Measurements from ENCODE around the gene HOOK2.
A peak's percentile ranks its signal among the peaks of the same experiment; 100 is the strongest.
"Not testable (repeated sequence)": the region's sequence is repeated elsewhere in the genome, so short reads cannot be mapped to it uniquely, and the experiment has no call there.

HOOK2 gene

DNA sequence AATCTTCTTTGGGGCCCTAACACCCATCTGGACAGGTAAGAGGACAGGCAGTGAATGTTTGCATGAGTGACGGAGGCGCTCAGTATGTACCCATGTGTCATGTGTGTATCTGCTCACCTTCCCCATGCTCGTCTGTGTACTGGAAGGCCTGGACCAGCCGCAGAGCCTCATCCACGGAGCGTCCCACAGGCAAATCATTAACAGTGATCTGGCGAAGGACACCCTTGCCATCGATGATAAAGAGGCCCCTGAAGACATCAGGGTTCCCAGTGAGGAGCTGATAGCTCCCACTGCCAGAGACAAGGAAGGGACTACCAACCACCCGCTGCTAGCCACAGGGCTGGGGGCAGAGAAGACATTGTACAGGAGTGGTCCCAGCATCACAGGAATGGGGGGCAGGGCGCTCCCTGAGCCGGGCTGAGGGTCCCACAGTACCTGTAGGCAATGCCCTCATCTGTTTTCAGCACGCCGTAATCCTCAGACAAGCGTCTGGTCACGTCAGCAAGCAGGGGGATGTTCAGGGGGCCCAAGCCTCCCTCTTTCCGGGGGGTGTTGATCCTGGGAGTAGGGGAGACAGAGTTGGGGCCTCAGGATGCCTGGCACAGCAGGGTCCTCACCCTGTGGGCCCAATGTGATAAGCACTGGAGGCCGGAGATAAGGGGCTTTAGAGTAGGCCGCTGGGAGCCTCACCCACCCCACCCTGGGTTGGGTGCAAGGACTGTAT is 24.6 kb upstream of the HOOK2 start:
- Histone ChIP-seq H2AFZ (ENCODE audit: low read depth, low read length) (no peak overlapping the region), H3K27me3 (ENCODE audit: insufficient read depth, low read length) (no peaks in the 10 kb centered on the region), H3K4me1 (ENCODE audit: insufficient read depth, low read length) (peaks cover 25% of the 10 kb centered on the region), H3K9me3 (ENCODE audit: low read length) (no peaks in the 10 kb centered on the region), H3K4me3 (ENCODE audit: low read length) (peak overlapping the region; percentile 90), H3K36me3 (ENCODE audit: insufficient read depth, low read length) (peaks cover 19% of the 10 kb centered on the region)

DNA sequence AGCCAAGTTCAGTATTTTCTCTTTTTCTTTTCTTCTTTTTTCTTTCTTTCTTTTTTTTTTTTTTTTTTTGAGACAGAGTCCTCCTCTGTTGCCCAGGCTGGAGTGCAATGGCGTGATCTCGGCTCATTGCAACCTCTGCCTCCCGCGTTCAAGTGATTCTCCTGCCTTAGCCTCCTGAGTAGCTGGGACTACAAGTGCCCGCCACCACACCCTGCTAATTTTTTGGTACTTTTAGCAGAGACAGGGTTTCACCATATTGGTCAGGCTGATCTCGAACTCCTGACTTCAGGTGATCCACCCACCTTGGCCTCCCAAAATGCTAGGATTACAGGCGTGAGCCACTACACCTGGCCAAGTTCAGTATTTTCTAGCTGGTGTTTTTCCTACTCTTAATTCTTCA is 22.3 kb upstream of the HOOK2 start:
- H3K36me3 ChIP-seq (ENCODE audit: insufficient read depth, low read length), result peaks cover 19% of the 10 kb centered on the region
- not testable (repeated sequence) for H3K27me3 ChIP-seq (ENCODE audit: insufficient read depth, low read length); H3K9me3 ChIP-seq (ENCODE audit: low read length); H2AFZ ChIP-seq (ENCODE audit: low read depth, low read length); H3K4me3 ChIP-seq (ENCODE audit: low read length)
- peaks cover 36% of the 10 kb centered on the region for H3K4me1 ChIP-seq (ENCODE audit: insufficient read depth, low read length)

DNA sequence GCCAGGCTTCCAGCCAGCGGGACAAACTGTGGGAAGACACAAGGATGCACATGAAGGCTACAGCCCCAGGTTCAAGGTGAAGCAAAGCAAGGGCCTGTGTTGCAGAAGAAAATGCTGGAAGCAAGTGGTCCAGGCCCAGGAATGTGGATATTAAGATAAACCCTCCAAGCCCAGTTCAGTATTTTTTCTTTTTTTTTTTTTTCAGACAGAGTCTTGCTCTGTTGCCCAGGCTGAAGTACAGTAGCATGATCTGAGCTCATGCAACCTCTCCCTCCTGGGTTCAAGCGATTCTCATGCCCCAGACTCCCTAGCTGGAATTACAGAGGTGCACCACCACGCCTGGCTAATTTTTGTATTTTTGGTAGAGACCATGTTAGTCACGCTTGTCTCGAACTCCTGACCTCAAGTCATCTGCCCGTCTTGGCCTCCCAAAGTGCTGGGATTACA is 21.8 kb upstream of the HOOK2 start:
- Histone ChIP-seq H3K36me3 (ENCODE audit: insufficient read depth, low read length) (peaks cover 19% of the 10 kb centered on the region), H3K4me3 (ENCODE audit: low read length) (no peak overlapping the region), H2AFZ (ENCODE audit: low read depth, low read length) (no peak overlapping the region), H3K9me3 (ENCODE audit: low read length) (no peaks in the 10 kb centered on the region), H3K27me3 (ENCODE audit: insufficient read depth, low read length) (no peaks in the 10 kb centered on the region), H3K4me1 (ENCODE audit: insufficient read depth, low read length) (peaks cover 32% of the 10 kb centered on the region)

DNA sequence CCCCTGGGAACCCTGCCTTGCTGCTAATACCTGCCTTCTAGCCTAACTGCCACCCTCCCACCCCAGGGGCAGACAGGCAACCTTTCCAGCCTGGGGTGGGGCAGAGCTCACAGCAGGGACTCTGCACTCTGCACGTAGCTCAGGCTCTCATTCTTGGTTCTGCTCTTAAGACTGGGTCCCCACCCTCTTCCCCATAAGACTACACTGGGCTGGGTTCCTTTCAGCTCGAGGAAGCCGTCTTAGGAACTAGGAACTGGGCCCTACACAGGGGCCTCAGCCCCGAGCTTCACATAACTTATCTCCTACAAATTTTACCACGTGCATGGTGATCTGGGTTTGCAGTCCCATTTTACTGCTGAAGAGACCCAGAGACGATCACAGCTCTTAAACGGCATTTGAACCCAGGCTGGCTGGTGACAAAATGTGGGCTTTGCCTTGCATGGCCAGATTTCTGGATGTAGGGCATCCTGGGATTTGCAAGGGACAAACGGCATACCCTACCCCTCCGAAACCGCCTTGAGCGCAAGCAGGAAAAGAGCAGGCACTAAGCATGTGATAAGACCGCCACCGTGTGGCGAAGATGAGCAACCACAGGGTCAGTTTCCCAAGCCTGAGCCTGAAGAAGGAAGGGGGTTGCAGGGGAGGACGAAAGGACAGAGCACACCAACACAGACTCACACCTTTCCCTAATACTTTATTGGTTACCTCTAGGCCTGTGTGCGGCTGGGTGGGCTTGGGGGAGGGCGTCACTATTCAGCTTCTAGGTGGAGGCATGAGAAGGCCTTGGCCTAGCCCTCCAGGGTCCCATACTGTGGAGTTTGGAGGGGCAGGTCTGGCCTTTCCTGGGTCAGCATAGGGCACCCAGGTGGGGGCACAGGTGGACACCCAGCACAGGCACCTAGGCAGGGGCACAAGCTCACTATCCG is 21.1 kb upstream of the HOOK2 start:
- H3K36me3 ChIP-seq (ENCODE audit: insufficient read depth, low read length), result peaks cover 19% of the 10 kb centered on the region
- H3K4me3 ChIP-seq (ENCODE audit: low read length), result no peak overlapping the region
- no peaks in the 10 kb centered on the region for H3K9me3 ChIP-seq (ENCODE audit: low read length)
- peaks cover 31% of the 10 kb centered on the region for H3K4me1 ChIP-seq (ENCODE audit: insufficient read depth, low read length)
- H3K27me3 ChIP-seq (ENCODE audit: insufficient read depth, low read length), result no peaks in the 10 kb centered on the region
- H2AFZ ChIP-seq (ENCODE audit: low read depth, low read length), result no peak overlapping the region

DNA sequence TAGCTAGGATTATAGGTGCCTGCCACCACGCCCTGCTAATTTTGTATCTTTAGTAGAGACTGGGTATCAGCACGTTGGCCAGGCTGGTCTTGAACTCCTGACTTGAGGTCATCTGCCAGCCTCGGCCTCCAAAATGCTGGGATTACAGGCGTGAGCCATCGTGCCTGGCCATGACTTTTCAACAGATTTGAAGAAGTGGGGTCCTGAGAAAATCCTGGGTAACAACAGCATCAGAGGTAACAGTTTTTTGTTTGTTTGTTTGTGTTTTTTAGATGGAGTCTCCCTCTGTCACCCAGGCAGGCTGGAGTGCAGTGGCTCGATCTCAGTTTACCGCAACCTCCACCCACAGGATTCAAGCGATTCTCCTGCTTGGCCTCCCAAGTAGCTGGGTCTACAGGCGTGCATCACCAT is 19.6 kb upstream of the HOOK2 start:
- peaks cover 11% of the 10 kb centered on the region for H3K36me3 ChIP-seq (ENCODE audit: insufficient read depth, low read length)
- H3K4me1 ChIP-seq (ENCODE audit: insufficient read depth, low read length), result peaks cover 30% of the 10 kb centered on the region
- no peaks in the 10 kb centered on the region for H3K9me3 ChIP-seq (ENCODE audit: low read length)
- no peaks in the 10 kb centered on the region for H3K27me3 ChIP-seq (ENCODE audit: insufficient read depth, low read length)
- no peak overlapping the region for H2AFZ ChIP-seq (ENCODE audit: low read depth, low read length)
- no peak overlapping the region for H3K4me3 ChIP-seq (ENCODE audit: low read length)

DNA sequence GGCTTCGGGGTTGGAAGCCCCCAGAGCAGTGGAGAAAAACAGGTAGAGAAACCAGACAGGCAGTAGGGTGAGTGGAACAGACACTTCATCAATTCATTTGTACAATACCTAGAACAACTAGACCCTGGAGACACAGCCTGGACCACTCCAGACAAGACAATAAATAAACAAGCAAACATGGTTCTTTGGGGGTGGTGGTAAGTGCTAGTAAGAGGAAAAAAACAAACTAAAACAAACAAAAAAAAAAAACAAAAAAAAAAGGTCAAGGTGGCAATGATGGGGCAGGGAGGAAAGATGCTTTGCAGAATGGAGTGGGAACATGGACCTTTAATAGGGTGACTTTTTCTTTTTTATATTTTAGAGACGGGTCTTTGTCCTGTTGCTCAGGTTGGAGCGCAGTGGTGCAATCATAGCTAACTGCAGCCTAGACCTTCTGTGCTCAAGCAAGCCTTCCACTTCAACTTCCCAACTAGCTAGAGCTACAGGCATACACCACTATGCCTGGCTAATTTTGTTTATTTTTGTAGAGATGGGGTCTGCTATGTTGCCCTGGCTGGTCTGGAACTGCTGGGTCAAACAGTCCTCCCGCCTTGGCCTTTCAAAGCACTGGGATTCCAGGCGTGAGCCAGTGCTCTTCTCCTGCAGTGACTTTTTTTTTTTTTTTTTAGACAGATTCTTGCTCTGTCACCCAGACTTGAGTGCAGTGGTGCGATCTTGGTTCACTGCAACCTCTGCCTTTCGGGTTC is 19.0 kb upstream of the HOOK2 start:
- Histone ChIP-seq H3K4me1 (ENCODE audit: insufficient read depth, low read length) (peaks cover 29% of the 10 kb centered on the region), H3K4me3 (ENCODE audit: low read length) (peak overlapping the region; percentile 47), H3K36me3 (ENCODE audit: insufficient read depth, low read length) (peaks cover 5% of the 10 kb centered on the region), H3K9me3 (ENCODE audit: low read length) (no peaks in the 10 kb centered on the region), H3K27me3 (ENCODE audit: insufficient read depth, low read length) (no peaks in the 10 kb centered on the region), H2AFZ (ENCODE audit: low read depth, low read length) (no peak overlapping the region)

DNA sequence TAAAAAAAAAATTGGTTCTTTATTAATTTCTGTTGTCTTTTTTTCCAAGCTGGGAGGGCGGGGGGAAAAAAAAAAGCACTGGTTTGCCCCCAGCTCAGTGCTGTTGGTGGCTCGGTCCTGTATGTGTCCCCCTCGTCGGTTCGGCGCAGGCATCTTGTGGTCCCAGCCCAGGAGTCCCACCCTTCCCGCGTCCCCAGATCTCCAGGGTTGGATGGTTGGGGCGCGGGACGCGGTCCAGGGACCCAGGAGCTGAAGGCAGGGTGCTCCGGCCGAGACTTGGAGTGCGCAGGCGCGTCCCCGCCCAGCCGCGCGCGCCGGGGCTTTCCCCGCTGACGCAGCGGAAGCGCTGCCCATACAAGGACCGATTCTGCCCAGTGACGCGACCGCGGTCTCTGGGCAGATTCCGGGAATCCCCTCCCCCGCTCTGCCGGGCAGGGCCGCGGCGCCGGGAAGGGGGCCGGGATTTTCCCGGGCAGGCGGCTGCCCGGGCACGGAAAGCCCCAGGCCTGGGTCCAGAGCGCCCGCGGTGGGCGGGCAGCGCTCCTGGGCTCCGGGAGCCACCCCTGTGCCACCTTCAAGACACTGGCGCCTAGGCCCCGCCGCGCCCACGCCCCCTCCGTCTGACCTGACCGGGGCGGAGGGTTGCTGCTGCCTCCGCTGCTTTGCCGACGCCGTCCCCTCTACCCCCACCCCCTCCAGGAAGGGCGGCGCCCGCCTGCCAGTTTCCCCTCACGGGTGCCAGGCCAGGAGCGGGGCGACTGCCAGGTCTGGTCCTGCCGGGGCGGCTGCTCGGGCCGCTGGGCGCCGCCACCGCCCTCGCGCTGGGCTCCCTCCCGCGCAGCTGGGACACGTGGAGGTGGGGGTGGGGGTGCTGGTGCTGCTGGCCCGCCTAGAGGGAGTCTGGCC is 18.2 kb upstream of the HOOK2 start:
- H3K4me1 ChIP-seq (ENCODE audit: insufficient read depth, low read length), result peaks cover 38% of the 10 kb centered on the region
- no peaks in the 10 kb centered on the region for H3K9me3 ChIP-seq (ENCODE audit: low read length)
- peak overlapping the region; percentile 47 for H3K4me3 ChIP-seq (ENCODE audit: low read length)
- H3K36me3 ChIP-seq (ENCODE audit: insufficient read depth, low read length), result peaks cover under 1% of the 10 kb centered on the region
- H2AFZ ChIP-seq (ENCODE audit: low read depth, low read length), result no peak overlapping the region
- no peaks in the 10 kb centered on the region for H3K27me3 ChIP-seq (ENCODE audit: insufficient read depth, low read length)

DNA sequence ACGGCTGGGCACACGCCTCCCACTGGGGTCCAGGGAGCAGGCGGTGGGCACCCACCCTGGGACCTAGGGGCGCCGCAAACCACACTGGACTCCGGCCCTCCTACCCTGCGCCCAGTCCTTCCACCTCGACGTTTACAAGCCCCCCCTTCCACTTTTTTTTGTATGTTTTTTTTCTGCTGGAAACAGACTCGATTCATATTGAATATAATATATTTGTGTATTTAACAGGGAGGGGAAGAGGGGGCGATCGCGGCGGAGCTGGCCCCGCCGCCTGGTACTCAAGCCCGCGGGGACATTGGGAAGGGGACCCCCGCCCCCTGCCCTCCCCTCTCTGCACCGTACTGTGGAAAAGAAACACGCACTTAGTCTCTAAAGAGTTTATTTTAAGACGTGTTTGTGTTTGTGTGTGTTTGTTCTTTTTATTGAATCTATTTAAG is 17.5 kb upstream of the HOOK2 start:
- H3K27me3 ChIP-seq (ENCODE audit: insufficient read depth, low read length), result no peaks in the 10 kb centered on the region

DNA sequence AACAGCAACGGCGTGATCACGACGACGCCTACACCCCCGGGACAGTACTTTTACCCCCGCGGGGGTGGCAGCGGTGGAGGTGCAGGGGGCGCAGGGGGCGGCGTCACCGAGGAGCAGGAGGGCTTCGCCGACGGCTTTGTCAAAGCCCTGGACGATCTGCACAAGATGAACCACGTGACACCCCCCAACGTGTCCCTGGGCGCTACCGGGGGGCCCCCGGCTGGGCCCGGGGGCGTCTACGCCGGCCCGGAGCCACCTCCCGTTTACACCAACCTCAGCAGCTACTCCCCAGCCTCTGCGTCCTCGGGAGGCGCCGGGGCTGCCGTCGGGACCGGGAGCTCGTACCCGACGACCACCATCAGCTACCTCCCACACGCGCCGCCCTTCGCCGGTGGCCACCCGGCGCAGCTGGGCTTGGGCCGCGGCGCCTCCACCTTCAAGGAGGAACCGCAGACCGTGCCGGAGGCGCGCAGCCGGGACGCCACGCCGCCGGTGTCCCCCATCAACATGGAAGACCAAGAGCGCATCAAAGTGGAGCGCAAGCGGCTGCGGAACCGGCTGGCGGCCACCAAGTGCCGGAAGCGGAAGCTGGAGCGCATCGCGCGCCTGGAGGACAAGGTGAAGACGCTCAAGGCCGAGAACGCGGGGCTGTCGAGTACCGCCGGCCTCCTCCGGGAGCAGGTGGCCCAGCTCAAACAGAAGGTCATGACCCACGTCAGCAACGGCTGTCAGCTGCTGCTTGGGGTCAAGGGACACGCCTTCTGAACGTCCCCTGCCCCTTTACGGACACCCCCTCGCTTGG is 16.9 kb upstream of the HOOK2 start:
- Histone ChIP-seq H3K27me3 (ENCODE audit: insufficient read depth, low read length) (no peaks in the 10 kb centered on the region), H3K4me3 (ENCODE audit: low read length) (peak overlapping the region; percentile 47)

More for the DNA sequence above, 17.5 kb upstream of the HOOK2 start:
- no peak overlapping the region for H2AFZ ChIP-seq (ENCODE audit: low read depth, low read length)
- peak overlapping the region; percentile 47 for H3K4me3 ChIP-seq (ENCODE audit: low read length)
- no peaks in the 10 kb centered on the region for H3K36me3 ChIP-seq (ENCODE audit: insufficient read depth, low read length)
- peaks cover 42% of the 10 kb centered on the region for H3K4me1 ChIP-seq (ENCODE audit: insufficient read depth, low read length)
- no peaks in the 10 kb centered on the region for H3K9me3 ChIP-seq (ENCODE audit: low read length)

DNA sequence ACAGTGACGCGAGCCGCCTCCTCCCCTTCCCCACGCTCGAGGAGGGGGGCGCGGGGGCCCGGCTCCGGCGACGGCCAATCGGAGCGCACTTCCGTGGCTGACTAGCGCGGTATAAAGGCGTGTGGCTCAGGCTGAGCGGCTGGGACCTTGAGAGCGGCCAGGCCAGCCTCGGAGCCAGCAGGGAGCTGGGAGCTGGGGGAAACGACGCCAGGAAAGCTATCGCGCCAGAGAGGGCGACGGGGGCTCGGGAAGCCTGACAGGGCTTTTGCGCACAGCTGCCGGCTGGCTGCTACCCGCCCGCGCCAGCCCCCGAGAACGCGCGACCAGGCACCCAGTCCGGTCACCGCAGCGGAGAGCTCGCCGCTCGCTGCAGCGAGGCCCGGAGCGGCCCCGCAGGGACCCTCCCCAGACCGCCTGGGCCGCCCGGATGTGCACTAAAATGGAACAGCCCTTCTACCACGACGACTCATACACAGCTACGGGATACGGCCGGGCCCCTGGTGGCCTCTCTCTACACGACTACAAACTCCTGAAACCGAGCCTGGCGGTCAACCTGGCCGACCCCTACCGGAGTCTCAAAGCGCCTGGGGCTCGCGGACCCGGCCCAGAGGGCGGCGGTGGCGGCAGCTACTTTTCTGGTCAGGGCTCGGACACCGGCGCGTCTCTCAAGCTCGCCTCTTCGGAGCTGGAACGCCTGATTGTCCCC is 16.1 kb upstream of the HOOK2 start, which contains the start of gene JUNB:
Gene JUNB (plus strand): TSS at position 142 of the 706 bp plus-strand sequence. CDS start 286 bp downstream, at position 428.
- H3K4me1 ChIP-seq (ENCODE audit: insufficient read depth, low read length), result peaks cover 42% of the 10 kb centered on the region
- H3K27me3 ChIP-seq (ENCODE audit: insufficient read depth, low read length), result no peaks in the 10 kb centered on the region
- H3K36me3 ChIP-seq (ENCODE audit: insufficient read depth, low read length), result no peaks in the 10 kb centered on the region
- H3K9me3 ChIP-seq (ENCODE audit: low read length), result no peaks in the 10 kb centered on the region
- H3K4me3 ChIP-seq (ENCODE audit: low read length), result peak within 1 kb of the TSS; percentile 47
- peak within 1 kb of the TSS; percentile 44 for H2AFZ ChIP-seq (ENCODE audit: low read depth, low read length)

More for the DNA sequence above, 16.9 kb upstream of the HOOK2 start:
- H3K36me3 ChIP-seq (ENCODE audit: insufficient read depth, low read length), result no peaks in the 10 kb centered on the region
- peaks cover 42% of the 10 kb centered on the region for H3K4me1 ChIP-seq (ENCODE audit: insufficient read depth, low read length)
- H2AFZ ChIP-seq (ENCODE audit: low read depth, low read length), result peak overlapping the region; percentile 5
- no peaks in the 10 kb centered on the region for H3K9me3 ChIP-seq (ENCODE audit: low read length)

Measured in neuron (in vitro differentiated cells).